Measurements from ENCODE around the gene MRPL22. TPM values are rescaled to one million over a fixed set of nuclear protein-coding genes. Genes with fewer than 3 reads are reported as not detected.
"Not testable (repeated sequence)": the region's sequence is repeated elsewhere in the genome, so short reads cannot be mapped to it uniquely, and the experiment has no call there.

The MRPL22 gene
- total RNA-seq, 1 experiment from 2014 or later, result 34.3 TPM

GRCh38 chr5:154940375-154940771 is 500 bp upstream of the MRPL22 start:
- no peak for DNase-seq (ENCODE audit: low read depth)

- no peak for DNase-seq (ENCODE audit: low read depth)
Observed at GRCh38 chr5:154943527-154943926, 2.7 kb downstream of the MRPL22 start.

- no peak for DNase-seq (ENCODE audit: low read depth)
Observed at GRCh38 chr5:154944716-154945115, 3.8 kb downstream of the MRPL22 start.

- DNase-seq (ENCODE audit: low read depth), result peak; percentile 6
Observed at GRCh38 chr5:154945695-154946301, 4.9 kb downstream of the MRPL22 start.

- DNase-seq (ENCODE audit: low read depth), result no peak
Observed at GRCh38 chr5:154947778-154948177, 6.9 kb downstream of the MRPL22 start.

- DNase-seq (ENCODE audit: low read depth), result no peak
Observed at GRCh38 chr5:154948313-154948712, 7.4 kb downstream of the MRPL22 start.

- DNase-seq (ENCODE audit: low read depth), result no peak
Observed at GRCh38 chr5:154949781-154950180, 8.9 kb downstream of the MRPL22 start.

- no peak for DNase-seq (ENCODE audit: low read depth)
Observed at GRCh38 chr5:154956712-154957111, 15.8 kb downstream of the MRPL22 start.

GRCh38 chr5:154962494-154962893 is 21.6 kb downstream of the MRPL22 start:
- DNase-seq (ENCODE audit: low read depth), result peak; percentile 11

GRCh38 chr5:154966081-154966841 is 25.4 kb downstream of the MRPL22 start:
- DNase-seq (ENCODE audit: low read depth), result no peak

- DNase-seq (ENCODE audit: low read depth), result no peak
Observed at GRCh38 chr5:154966874-154967273, 26.0 kb downstream of the MRPL22 start.

- no peak for DNase-seq (ENCODE audit: low read depth)
Observed at GRCh38 chr5:154967421-154968024, 26.6 kb downstream of the MRPL22 start.

GRCh38 chr5:154968953-154969352 is 28.1 kb downstream of the MRPL22 start:
- DNase-seq (ENCODE audit: low read depth), result no peak

GRCh38 chr5:154970759-154971158 is 29.9 kb downstream of the MRPL22 start:
- no peak for DNase-seq (ENCODE audit: low read depth)

GRCh38 chr5:154971501-154971900 is 30.6 kb downstream of the MRPL22 start:
- no peak for DNase-seq (ENCODE audit: low read depth)

- DNase-seq (ENCODE audit: low read depth), result peak; percentile 30
Observed at GRCh38 chr5:154972476-154973080, 31.7 kb downstream of the MRPL22 start.

GRCh38 chr5:154976082-154976481 is 35.2 kb downstream of the MRPL22 start:
- DNase-seq (ENCODE audit: low read depth), result not testable (repeated sequence)

- no peak for DNase-seq (ENCODE audit: low read depth)
Observed at GRCh38 chr5:154977409-154977808, 36.5 kb downstream of the MRPL22 start.

GRCh38 chr5:154978294-154978693 is 37.4 kb downstream of the MRPL22 start:
- DNase-seq (ENCODE audit: low read depth), result not testable (repeated sequence)

GRCh38 chr5:154984946-154985516 is 44.2 kb downstream of the MRPL22 start:
- DNase-seq (ENCODE audit: low read depth), result no peak

GRCh38 chr5:154986151-154986550 is 45.3 kb downstream of the MRPL22 start:
- DNase-seq (ENCODE audit: low read depth), result no peak

GRCh38 chr5:154989626-154990025 is 48.8 kb downstream of the MRPL22 start:
- no peak for DNase-seq (ENCODE audit: low read depth)
